Mucosa of descending colon (tissue), 3 donors: ENCODE results near the gene IKBKE. TPM values are rescaled to one million over a fixed set of nuclear protein-coding genes. Genes with fewer than 3 reads are reported as not detected.

ENCODE experiments used
- ATAC-seq: fragments of 200-7000 bp; cut with Tn5 transposase; one replicate; pipeline ENCODE4 v1.9.1; 2020; ENCODE audit warnings: mild to moderate bottlenecking, moderate library complexity
- DNase-seq, 3 donors: peaks; one replicate each; pipeline ENCODE4 v3.0.0-alpha.2; 2020
- H3K36me3 ChIP-seq: fragments of 200-600 bp; one replicate; pipeline ENCODE4 v1.8.0; 2021; ENCODE audit warnings: low read depth, mild to moderate bottlenecking
- H3K4me1 ChIP-seq: fragments of 200-600 bp; one replicate; pipeline ENCODE4 v1.8.0; 2021; ENCODE audit warnings: low read depth, mild to moderate bottlenecking
- H3K4me3 ChIP-seq: fragments of 200-600 bp; one replicate; pipeline ENCODE4 v1.8.0; 2021; ENCODE audit warnings: mild to moderate bottlenecking
- H3K9me3 ChIP-seq: fragments of 200-600 bp; one replicate; pipeline ENCODE4 v1.8.0; 2021; ENCODE audit warnings: mild to moderate bottlenecking
- intact Hi-C, 2 donors: fragments of 100-400 bp; cut with DNase I in 1 of 2; cut with micrococcal nuclease in 1 of 2; formaldehyde crosslinking; loops; one replicate each; pipeline versions ENCODE4 v1.11.0 to v1.11.1; 2022; cut with DNase I, micrococcal nuclease
- microRNA-seq: library from miRNA; unstranded; fragments of <30 nt; microRNA quantifications from one replicate; pipeline ENCODE4, GENCODE V29; 2019
- total RNA-seq, 3 donors: library from RNA; stranded (reverse); fragmentation: NEBNext Ultra II Directional in 2 of 3; extraction: Animal tissue kit (Norgen Biotek cat#: 25700) in 2 of 3; gene quantifications; one replicate each; pipeline versions ENCODE4 v1.2.1 to v1.2.4, GENCODE V29; 2021 to 2023
- TF ChIP-seq, protein P1 (sequence below): fragments of 200-600 bp; IDR thresholded peaks from one replicate; pipeline ENCODE4 v1.8.0; 2022; ENCODE audit warnings: antibody characterized with exemption, mild to moderate bottlenecking
- donor health status: DM: no; HTN: no; CAD: no; lungs with moderate emphysema.
- donor health status: DM: no; HTN: no; CAD: no.
- donor health status: DM: no; HTN: yes; CAD: no.

The IKBKE gene
- total RNA-seq, 3 donors from 2014 or later = 9.7 to 24.7 (median 16.4) TPM

DNA sequence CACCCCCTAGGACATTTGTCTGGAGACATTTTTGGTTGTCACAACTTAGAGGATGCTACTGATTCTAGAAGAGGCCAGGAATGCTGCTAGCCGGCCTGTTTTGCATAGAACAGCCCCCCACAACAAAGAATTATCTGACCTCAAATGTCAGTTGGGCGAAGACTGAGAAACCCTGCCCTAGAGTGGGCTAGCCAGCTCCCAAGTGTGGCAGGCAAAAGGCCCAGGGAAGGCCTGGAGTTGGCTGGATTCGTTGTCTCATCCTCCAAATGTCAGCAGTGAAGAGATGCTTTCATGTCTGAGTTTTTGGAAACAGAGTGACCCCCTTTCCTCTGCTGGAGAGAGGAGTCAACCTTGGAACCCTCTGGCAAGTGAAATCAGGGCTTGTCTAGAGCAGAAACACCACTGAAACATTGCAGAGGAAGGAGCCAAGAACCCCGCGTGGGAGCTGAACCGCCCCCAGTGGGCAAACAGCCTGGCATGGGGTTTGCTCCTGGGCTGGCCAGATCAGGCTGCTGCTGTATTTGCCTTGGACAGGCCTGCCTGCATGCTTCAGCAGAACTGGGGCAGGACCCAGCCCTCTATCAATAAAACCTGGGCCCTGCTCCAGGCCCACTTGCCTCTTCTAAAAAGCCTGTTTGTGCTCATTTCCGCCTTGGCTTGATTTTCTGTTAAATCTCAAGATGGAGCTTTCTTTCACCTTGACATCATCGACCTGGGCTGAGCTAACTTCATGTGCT is 69.9 kb downstream of the IKBKE start:
- Histone ChIP-seq H3K4me3 (no peak overlapping the region), H3K36me3 (no peaks in the 10 kb centered on the region), H3K9me3 (no peaks in the 10 kb centered on the region), H3K4me1 (peaks cover 6% of the 10 kb centered on the region)
- TF ChIP-seq, protein P1, sequence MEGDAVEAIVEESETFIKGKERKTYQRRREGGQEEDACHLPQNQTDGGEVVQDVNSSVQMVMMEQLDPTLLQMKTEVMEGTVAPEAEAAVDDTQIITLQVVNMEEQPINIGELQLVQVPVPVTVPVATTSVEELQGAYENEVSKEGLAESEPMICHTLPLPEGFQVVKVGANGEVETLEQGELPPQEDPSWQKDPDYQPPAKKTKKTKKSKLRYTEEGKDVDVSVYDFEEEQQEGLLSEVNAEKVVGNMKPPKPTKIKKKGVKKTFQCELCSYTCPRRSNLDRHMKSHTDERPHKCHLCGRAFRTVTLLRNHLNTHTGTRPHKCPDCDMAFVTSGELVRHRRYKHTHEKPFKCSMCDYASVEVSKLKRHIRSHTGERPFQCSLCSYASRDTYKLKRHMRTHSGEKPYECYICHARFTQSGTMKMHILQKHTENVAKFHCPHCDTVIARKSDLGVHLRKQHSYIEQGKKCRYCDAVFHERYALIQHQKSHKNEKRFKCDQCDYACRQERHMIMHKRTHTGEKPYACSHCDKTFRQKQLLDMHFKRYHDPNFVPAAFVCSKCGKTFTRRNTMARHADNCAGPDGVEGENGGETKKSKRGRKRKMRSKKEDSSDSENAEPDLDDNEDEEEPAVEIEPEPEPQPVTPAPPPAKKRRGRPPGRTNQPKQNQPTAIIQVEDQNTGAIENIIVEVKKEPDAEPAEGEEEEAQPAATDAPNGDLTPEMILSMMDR = no peak
- DNase-seq (peak; percentile 76 to 85 (median 79)), ATAC-seq (peak; percentile 93)
- intact Hi-C loops = loop anchor here in 1 of 2 donors (5.0 kb wide), 1 partner anchor 42 kb away; no protein-coding TSS in a partner anchor

DNA sequence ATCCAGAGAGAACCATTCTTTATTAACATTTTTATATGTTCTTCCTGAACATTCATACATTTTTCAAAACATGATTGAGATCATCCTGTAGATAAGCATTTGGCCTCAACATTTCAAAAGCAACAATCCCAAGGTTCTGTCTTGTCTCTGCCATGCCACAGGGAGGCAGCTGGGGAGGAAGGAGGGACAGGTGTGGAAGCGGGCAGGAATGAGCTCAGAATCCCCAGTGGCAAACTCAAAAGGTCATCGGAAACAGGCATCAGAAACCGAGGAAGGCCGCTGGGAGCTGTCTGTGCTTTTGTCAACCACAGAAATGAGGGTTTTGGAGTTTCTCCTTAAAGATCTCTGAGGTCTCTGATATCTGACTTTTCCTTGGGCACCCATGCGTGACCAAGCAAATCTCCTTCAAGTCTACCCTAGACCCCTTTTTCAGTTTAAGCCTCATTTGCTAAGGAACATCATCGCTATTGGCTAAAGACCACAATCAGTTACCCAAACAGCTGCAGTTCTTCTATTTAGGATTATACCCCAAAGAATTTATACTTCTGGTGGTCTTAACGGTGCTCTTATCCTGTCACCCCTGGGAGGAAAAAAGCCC is 71.1 kb downstream of the IKBKE start:
- TF ChIP-seq, protein P1 = no peak
- ATAC-seq = no peak
- intact Hi-C loops = loop anchor here in 1 of 2 donors (5.0 kb wide), 1 partner anchor 41 kb away; no protein-coding TSS in a partner anchor

GRCh38 chr1:206544562-206545257 is 74.4 kb downstream of the IKBKE start:
- no peak overlapping the region for H3K4me3 ChIP-seq
- DNase-seq (peak in 2 of 3 donors; percentile 84 to 85), ATAC-seq (peak; percentile 79)
- no peaks in the 10 kb centered on the region for H3K36me3 ChIP-seq
- no peaks in the 10 kb centered on the region for H3K9me3 ChIP-seq
- TF ChIP-seq, protein P1 = peak; percentile 77
- peaks cover 6% of the 10 kb centered on the region for H3K4me1 ChIP-seq
- intact Hi-C loops = loop anchor here in 1 of 2 donors (5.0 kb wide), 1 partner anchor 38 kb away; no protein-coding TSS in a partner anchor

More for the DNA sequence above, 71.1 kb downstream of the IKBKE start:
- no peaks in the 10 kb centered on the region for H3K36me3 ChIP-seq
- no peaks in the 10 kb centered on the region for H3K9me3 ChIP-seq
- H3K4me1 ChIP-seq = peaks cover 6% of the 10 kb centered on the region
- no peak for DNase-seq
- H3K4me3 ChIP-seq = no peak overlapping the region

DNA sequence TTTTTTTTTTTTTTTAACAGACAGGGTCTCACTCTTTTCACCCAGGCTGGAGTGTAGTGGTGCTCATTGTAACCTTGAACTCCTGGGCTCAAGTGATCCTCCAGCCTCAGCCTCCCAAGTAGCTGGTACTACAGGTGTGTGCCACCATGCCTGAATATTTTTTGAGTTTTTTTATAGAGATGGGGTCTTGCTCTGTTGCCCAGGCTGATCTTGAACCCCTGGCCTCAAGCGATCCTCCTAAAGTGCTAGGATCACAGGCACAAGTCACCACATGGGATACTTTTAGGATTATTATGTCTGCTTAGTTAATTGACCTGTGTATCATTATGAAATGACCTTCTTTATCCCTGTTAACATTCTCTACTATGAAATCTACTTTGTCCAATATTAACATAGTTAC is 75.1 kb downstream of the IKBKE start:
- H3K9me3 ChIP-seq = no peaks in the 10 kb centered on the region
- TF ChIP-seq, protein P1 = no peak
- peaks cover under 1% of the 10 kb centered on the region for H3K4me1 ChIP-seq
- no peak overlapping the region for H3K4me3 ChIP-seq
- no peak for DNase-seq
- ATAC-seq = no peak
- intact Hi-C loops = no loop called here
- no peaks in the 10 kb centered on the region for H3K36me3 ChIP-seq

Small RNA genes lying within 50 kb of the gene (microRNA-seq; reads per million reads assigned to microRNA genes)
- gene MIR6769B = 0.70 reads per million

Other genes with a start within 250 kb of the IKBKE start
- gene RASSF5, start 37.1 kb downstream of the IKBKE start, total RNA-seq = 1 to 10 TPM; 5.3 to 7.6 (median 5.8) TPM
- 10 to 100 TPM; 36.8 to 47.8 (median 43.9) TPM for gene EIF2D, start 142.0 kb downstream of the IKBKE start, total RNA-seq
- gene DYRK3, start 165.1 kb downstream of the IKBKE start, total RNA-seq = 1 to 10 TPM in 2 of 3 donors, under 1 TPM in 1; 0.61 to 4.7 (median 1.4) TPM
- gene MAPKAPK2, start 214.4 kb downstream of the IKBKE start, total RNA-seq = 10 to 100 TPM; 68.4 to 75.2 (median 72.1) TPM